ENCODE measurements around the gene ABHD14A.

GRCh38 chr3:51961011-51961410, 13.9 kb upstream of the ABHD14A start:
- TF ChIP-seq CTCF (IDR thresholded peaks at IDR 0.05; ENCODE audit: borderline replicate concordance, extremely low read depth, low read length, poor library complexity, severe bottlenecking) (no peak), EZH2 (IDR thresholded peaks at IDR 0.05; ENCODE audit: borderline replicate concordance, low read depth, low read length, severe bottlenecking) (no peak)

All from DND-41 (cell line).